Naive B cell (primary cell): Measurements from ENCODE around the gene LRIT1. TPM values are rescaled to one million over a fixed set of nuclear protein-coding genes. Genes with fewer than 3 reads are reported as not detected.
A peak's percentile ranks its signal among the peaks of the same experiment; 100 is the strongest.

Experiments used
- ATAC-seq, 2 donors: fragments of 150-1000 bp; cut with Tn5 transposase; 2 replicates each; pipeline ENCODE4 v1.10.0; 2021; ENCODE audit warnings: low read depth in 2 of 2, mild to moderate bottlenecking in 2 of 2, moderate library complexity in 2 of 2
- DNase-seq: peaks from one replicate; pipeline ENCODE4 v3.0.0; 2022
- H3K27ac Mint-ChIP-seq, 6 donors: one replicate each; pipeline ENCODE4 v1.8.0; 2020 to 2022; ENCODE audit warnings: mild to moderate bottlenecking in 6 of 6, mixed read lengths in 6 of 6, moderate library complexity in 5 of 6, inconsistent platforms in 2 of 6
- H3K27me3 Mint-ChIP-seq, 3 donors: one replicate each; pipeline ENCODE4 v1.8.0; 2021 to 2022; ENCODE audit warnings: mixed read lengths in 3 of 3, mild to moderate bottlenecking in 1 of 3
- H3K36me3 Mint-ChIP-seq, 2 donors: one replicate each; pipeline ENCODE4 v1.8.0; 2020 to 2022; ENCODE audit warnings: mixed read lengths in 2 of 2, inconsistent platforms in 1 of 2, mild to moderate bottlenecking in 1 of 2
- H3K4me1 Mint-ChIP-seq, 3 donors: one replicate each; pipeline ENCODE4 v1.8.0; 2020 to 2022; ENCODE audit warnings: mixed read lengths in 3 of 3, inconsistent platforms in 1 of 3, mild to moderate bottlenecking in 1 of 3, moderate library complexity in 1 of 3
- H3K4me3 Mint-ChIP-seq, 8 donors: one replicate each; pipeline ENCODE4 v1.8.0; 2020 to 2022; ENCODE audit warnings: mild to moderate bottlenecking in 8 of 8, mixed read lengths in 8 of 8, moderate library complexity in 8 of 8, inconsistent platforms in 2 of 8
- H3K9me3 Mint-ChIP-seq, 7 donors: one replicate each; pipeline ENCODE4 v1.8.0; 2020 to 2022; ENCODE audit warnings: mixed read lengths in 7 of 7, mild to moderate bottlenecking in 5 of 7, inconsistent platforms in 2 of 7, moderate library complexity in 1 of 7
- polyA plus RNA-seq, 6 donors: library from polyadenylated mRNA; unstranded; fragments of 300-500 nt; fragmentation: Illumina TruSeq; gene quantifications; one replicate each; pipeline ENCODE4 v1.2.3, GENCODE V29; 2021; ENCODE audit warnings: low read depth in 6 of 6

LRIT1 gene
- polyA plus RNA-seq, 6 donors from 2014 or later, result not detected

- no peaks in the 10 kb centered on the region for H3K9me3 Mint-ChIP-seq
- no peak overlapping the region for H3K4me3 Mint-ChIP-seq
- H3K4me1 Mint-ChIP-seq, result peaks cover 0 to 5% (median 4%) of the 10 kb centered on the region in 3 donors
Measured at GRCh38 chr10:84263716-84264115, 22.4 kb upstream of the LRIT1 start.

DNA sequence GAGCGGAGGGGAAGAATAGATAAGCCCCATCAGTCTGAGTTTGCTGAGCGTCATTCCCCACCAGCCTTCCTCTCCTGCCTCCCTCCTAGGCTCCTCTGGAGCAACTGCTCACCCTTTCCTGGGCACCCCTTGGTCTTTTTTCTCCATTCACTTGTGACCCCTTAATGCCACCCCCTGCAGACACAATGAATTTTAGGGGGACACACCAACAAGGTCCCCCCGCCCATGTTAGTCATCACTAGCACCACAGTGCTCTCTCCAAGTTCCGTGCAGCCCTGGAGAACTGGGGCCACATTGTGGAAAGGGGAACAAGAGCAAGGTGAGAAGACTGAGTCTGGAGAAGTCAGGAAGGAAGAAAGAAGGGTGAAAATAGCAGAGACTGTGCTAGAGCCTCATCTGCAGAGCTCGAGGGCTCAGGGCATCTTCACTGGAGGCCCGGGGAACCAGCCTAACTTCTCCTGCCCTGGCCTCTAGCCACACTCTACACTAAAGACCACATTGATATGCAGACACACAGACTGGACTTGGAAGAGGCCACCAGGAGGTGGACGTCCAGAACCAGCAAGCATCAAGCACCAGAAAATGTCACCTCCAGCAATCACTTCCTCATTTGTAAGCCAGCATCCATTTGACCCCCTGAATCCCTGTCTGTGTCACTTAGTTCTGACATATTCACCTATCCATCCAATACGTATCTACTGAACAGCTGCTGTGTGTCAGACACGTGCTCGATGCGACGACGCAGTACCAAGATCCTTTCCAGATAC is 21.0 kb upstream of the LRIT1 start:
- H3K36me3 Mint-ChIP-seq, result no peaks in the 10 kb centered on the region
- ATAC-seq (no peak), DNase-seq (no peak)
- no peak overlapping the region for H3K4me3 Mint-ChIP-seq
- H3K9me3 Mint-ChIP-seq, result no peaks in the 10 kb centered on the region
- H3K27me3 Mint-ChIP-seq, result peaks cover 38 to 64% (median 48%) of the 10 kb centered on the region in 3 donors
- peaks cover 0 to 5% (median 4%) of the 10 kb centered on the region in 3 donors for H3K4me1 Mint-ChIP-seq
- no peak overlapping the region for H3K27ac Mint-ChIP-seq

More at GRCh38 chr10:84263716-84264115, 22.4 kb upstream of the LRIT1 start:
- Mint-ChIP-seq H3K36me3 (no peaks in the 10 kb centered on the region), H3K27me3 (peaks cover 41 to 66% (median 47%) of the 10 kb centered on the region in 3 donors), H3K27ac (no peak overlapping the region)
- ATAC-seq, result no peak
- DNase-seq, result no peak

DNA sequence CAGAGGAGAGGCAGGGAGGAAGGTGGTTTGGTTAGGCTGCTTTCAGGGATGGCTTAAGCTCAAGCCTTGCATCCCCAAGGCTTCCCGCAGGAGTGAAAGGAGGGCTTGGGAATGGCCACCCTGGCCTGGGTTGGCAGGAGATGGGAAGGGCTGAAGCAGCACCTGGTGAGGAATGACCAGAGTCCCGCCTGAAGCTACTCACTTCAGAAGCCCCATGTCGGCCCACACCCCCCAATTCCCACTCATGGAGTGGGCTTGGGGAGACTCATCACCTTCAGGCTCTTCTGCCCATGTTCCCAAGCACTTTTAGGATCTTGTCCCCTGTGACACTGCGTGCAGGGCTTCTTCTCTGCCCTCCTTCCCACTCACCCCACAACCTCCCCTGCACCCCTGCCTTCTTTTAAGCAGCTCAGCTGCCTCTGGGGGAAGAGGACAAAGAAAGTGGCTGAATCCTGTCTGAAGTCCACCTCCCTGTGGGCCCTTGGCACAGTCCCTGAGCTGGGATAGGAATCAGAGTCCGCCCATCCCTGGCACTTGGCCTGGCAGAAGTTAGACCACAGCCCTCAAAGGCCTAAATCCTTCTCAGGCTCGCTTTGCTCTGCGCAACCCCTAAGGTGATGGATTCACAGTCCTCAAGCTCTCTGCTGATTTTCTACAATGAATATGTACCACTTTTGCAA is 20.0 kb upstream of the LRIT1 start:
- no peak for DNase-seq
- no peak for ATAC-seq
- Mint-ChIP-seq H3K4me1 (peaks cover 0 to 5% (median 4%) of the 10 kb centered on the region in 3 donors), H3K27me3 (peaks cover 38 to 60% (median 48%) of the 10 kb centered on the region in 3 donors), H3K4me3 (no peak overlapping the region), H3K27ac (no peak overlapping the region), H3K9me3 (no peaks in the 10 kb centered on the region), H3K36me3 (no peaks in the 10 kb centered on the region)

- ATAC-seq, result no peak
- no peak for DNase-seq
- Mint-ChIP-seq H3K4me1 (no peaks in the 10 kb centered on the region), H3K4me3 (no peak overlapping the region), H3K27ac (no peak overlapping the region), H3K9me3 (no peaks in the 10 kb centered on the region), H3K27me3 (peaks cover 29 to 37% (median 31%) of the 10 kb centered on the region in 3 donors), H3K36me3 (no peaks in the 10 kb centered on the region)
Measured at GRCh38 chr10:84258034-84258695, 16.8 kb upstream of the LRIT1 start.

DNA sequence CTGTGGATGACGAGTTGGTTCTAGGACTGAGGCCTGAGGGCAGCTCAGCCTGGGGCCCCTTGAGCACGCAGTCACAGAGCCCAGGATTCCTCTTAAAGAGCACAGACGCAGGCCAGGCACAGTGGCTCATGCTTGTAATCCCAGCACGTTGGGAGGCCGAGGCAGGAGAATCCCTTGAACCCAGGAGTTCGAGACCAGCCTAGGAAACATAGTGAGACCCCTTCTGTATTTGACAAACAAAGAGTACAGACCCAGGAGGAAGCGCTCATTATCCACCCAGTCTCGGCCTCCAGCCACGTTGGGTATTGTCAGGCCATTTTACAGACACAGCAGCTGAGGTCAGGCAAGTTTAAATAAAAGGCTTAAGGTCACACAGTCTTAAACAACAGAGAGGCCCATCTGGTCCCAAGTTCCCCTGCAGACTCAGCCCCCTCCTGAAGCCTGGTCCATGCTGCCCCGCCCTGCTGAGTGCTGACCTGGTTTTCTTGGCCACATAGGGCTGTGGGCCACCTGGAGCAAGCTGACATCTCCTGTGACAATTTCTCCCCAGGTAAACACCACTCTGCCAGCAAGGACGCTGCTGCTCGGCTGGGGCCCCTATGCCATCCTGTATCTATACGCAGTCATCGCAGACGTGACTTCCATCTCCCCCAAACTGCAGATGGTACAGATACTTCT is 16.1 kb upstream of the LRIT1 start:
- Mint-ChIP-seq H3K27ac (no peak overlapping the region), H3K9me3 (no peaks in the 10 kb centered on the region), H3K27me3 (peaks cover 24 to 30% (median 29%) of the 10 kb centered on the region in 3 donors), H3K36me3 (peaks cover 0 to 1% of the 10 kb centered on the region in 2 donors), H3K4me1 (no peaks in the 10 kb centered on the region), H3K4me3 (peak overlapping the region in 1 of 8 donors; percentile 12)
- ATAC-seq, result no peak
- DNase-seq, result no peak

DNA sequence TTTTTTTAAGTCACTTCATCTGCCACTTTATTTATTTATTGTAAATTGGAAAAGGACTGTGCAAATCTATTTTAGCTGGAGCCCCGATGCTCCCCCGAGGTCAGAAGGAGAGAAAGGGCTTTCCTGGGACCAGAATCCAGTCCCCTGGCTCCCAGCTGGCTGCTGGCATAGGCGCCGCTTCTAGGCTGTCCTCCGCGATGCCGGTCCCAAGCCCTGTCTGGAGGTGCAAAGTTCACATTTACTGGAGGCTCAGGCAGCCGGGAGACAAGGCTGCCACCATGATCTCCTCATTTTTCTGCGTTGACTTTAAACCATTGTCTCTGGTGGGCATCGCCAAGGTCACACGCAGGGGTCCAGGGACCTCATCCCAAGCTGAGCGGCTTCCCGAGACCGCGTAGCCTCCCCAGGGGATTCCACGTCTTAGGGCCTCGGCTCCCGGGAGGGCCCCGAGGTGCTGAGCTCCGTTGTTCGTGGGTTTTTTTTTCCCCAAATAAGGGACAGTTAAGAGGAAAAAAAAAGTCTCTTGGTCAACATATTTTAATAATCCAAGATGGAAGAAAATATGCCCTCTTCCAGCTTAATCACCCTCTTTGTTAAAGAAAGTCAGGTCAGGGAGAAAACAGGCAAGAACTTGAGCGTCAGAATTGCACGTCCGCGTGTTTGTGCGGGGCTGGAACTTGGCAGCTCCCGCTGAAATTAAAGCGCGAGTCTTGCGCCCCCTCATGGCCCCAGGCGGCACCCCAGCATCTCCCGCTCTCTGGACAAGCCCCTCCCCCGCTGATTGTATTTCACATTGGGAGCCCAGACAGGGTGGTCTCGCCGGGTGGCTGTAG is 15.4 kb upstream of the LRIT1 start:
- H3K27ac Mint-ChIP-seq, result no peak overlapping the region
- no peak for ATAC-seq

GRCh38 chr10:84254552-84255478 is 13.5 kb upstream of the LRIT1 start:
- DNase-seq (no peak), ATAC-seq (no peak)
- H3K36me3 Mint-ChIP-seq, result peaks cover 0 to 6% of the 10 kb centered on the region in 2 donors
- H3K4me3 Mint-ChIP-seq, result no peak overlapping the region
- H3K27ac Mint-ChIP-seq, result peak overlapping the region in 1 of 6 donors; percentile 49
- H3K4me1 Mint-ChIP-seq, result no peaks in the 10 kb centered on the region
- H3K27me3 Mint-ChIP-seq, result peaks cover 15 to 28% (median 22%) of the 10 kb centered on the region in 3 donors
- peaks cover 0 to 12% (median 5%) of the 10 kb centered on the region in 7 donors for H3K9me3 Mint-ChIP-seq

More for the DNA sequence above, 15.4 kb upstream of the LRIT1 start:
- H3K36me3 Mint-ChIP-seq, result peaks cover 0 to 6% of the 10 kb centered on the region in 2 donors
- H3K4me1 Mint-ChIP-seq, result no peaks in the 10 kb centered on the region
- H3K27me3 Mint-ChIP-seq, result peaks cover 17 to 28% (median 23%) of the 10 kb centered on the region in 3 donors
- peak overlapping the region in 2 of 8 donors; percentile 12 for H3K4me3 Mint-ChIP-seq
- no peak for DNase-seq
- peaks cover 0 to 8% (median under 1%) of the 10 kb centered on the region in 7 donors for H3K9me3 Mint-ChIP-seq

- DNase-seq (no peak), ATAC-seq (no peak)
- Mint-ChIP-seq H3K4me1 (no peaks in the 10 kb centered on the region), H3K4me3 (peak overlapping the region in 1 of 8 donors; percentile 9), H3K27ac (no peak overlapping the region), H3K36me3 (peaks cover 0 to 6% of the 10 kb centered on the region in 2 donors), H3K27me3 (peaks cover 1 to 28% (median 4%) of the 10 kb centered on the region in 3 donors), H3K9me3 (peaks cover 0 to 12% (median 5%) of the 10 kb centered on the region in 7 donors)
Measured at GRCh38 chr10:84248794-84249193, 7.4 kb upstream of the LRIT1 start.

DNA sequence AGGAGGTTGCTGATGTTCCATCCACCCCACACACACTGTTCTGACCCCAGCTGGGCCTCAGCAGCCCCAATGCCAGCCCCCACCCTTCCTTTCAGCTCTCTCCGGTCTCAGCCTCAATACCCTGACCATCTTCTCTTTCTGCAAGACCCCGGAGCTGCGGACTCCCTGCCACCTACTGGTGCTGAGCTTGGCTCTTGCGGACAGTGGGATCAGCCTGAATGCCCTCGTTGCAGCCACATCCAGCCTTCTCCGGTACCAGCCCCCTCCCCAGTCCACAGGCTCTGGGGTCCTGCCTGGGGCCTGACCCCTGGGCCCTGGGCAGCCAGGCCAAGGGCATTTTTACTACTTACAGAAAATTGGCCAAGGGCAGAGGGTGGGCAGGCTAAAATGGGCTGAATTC is 6.2 kb upstream of the LRIT1 start:
- Mint-ChIP-seq H3K9me3 (peaks cover 0 to 12% (median 5%) of the 10 kb centered on the region in 7 donors), H3K27ac (no peak overlapping the region), H3K27me3 (peaks cover 0 to 24% (median 4%) of the 10 kb centered on the region in 3 donors), H3K4me3 (no peak overlapping the region), H3K4me1 (no peaks in the 10 kb centered on the region), H3K36me3 (peaks cover 0 to 5% of the 10 kb centered on the region in 2 donors)
- ATAC-seq (no peak), DNase-seq (no peak)

- H3K36me3 Mint-ChIP-seq, result no peaks in the 10 kb centered on the region
- DNase-seq (no peak), ATAC-seq (no peak)
- H3K27ac Mint-ChIP-seq, result no peak within 1 kb of the TSS
- peak within 1 kb of the TSS in 1 of 8 donors; percentile 7 for H3K4me3 Mint-ChIP-seq
- peaks cover 0 to 24% (median 0%) of the 10 kb centered on the region in 3 donors for H3K27me3 Mint-ChIP-seq
- peaks cover 0 to 2% (median 0%) of the 10 kb centered on the region in 7 donors for H3K9me3 Mint-ChIP-seq
- H3K4me1 Mint-ChIP-seq, result no peaks in the 10 kb centered on the region
Measured at GRCh38 chr10:84244651-84245270, 3.4 kb upstream of the LRIT1 start, which contains the start of gene RGR. Gene RGR (plus strand): TSS chr10:84245053. CDS start chr10:84245091, 38 bp downstream.

GRCh38 chr10:84243759-84244158 is 2.4 kb upstream of the LRIT1 start:
- Mint-ChIP-seq H3K4me3 (no peak overlapping the region), H3K4me1 (no peaks in the 10 kb centered on the region), H3K27ac (no peak overlapping the region), H3K36me3 (no peaks in the 10 kb centered on the region), H3K9me3 (peaks cover 0 to 2% (median 0%) of the 10 kb centered on the region in 7 donors), H3K27me3 (peaks cover 0 to 32% (median 4%) of the 10 kb centered on the region in 3 donors)
- DNase-seq (no peak), ATAC-seq (no peak)
